Renal cortex interstitium (tissue), 11 donors: ENCODE data around the gene OSBPL9. TPM values are rescaled to one million over a fixed set of nuclear protein-coding genes. Genes with fewer than 3 reads are reported as not detected.

Source experiments
- DNase-seq, 11 donors: peaks; one replicate each; pipeline ENCODE4 v3.0.0-alpha.2; 2013; ENCODE audit warnings: low read depth in 9 of 11, low spot score in 4 of 11; ENCODE audit errors: extremely low read depth in 1 of 11
- polyA plus RNA-seq, 3 donors: library from polyadenylated mRNA; unstranded; fragments of 120-200 nt; gene quantifications; one replicate each; pipeline ENCODE4 v1.2.1, GENCODE V29; 2013; ENCODE audit not compliant: insufficient read length in 3 of 3

The OSBPL9 gene
- polyA plus RNA-seq, 3 donors, result 123 to 159 (median 134) TPM

GRCh38 chr1:51791888-51792287 lies 175.0 kb downstream of the OSBPL9 start:
- DNase-seq, result no peak

- no peak for DNase-seq
These were observed 176.0 kb downstream of the OSBPL9 start for GRCh38 chr1:51792864-51793263.

- no peak for DNase-seq
These were observed 177.4 kb downstream of the OSBPL9 start for GRCh38 chr1:51794260-51794659.

- no peak for DNase-seq
These were observed 178.0 kb downstream of the OSBPL9 start for GRCh38 chr1:51794868-51795267.

- DNase-seq, result no peak
These were observed 182.5 kb downstream of the OSBPL9 start for GRCh38 chr1:51799372-51799771.

- no peak for DNase-seq
These were observed 197.6 kb downstream of the OSBPL9 start for GRCh38 chr1:51814513-51814912.

- peak in 5 of 11 donors; percentile 1 to 15 (median 7) for DNase-seq
These were observed 201.6 kb downstream of the OSBPL9 start for GRCh38 chr1:51818487-51818886.

GRCh38 chr1:51819021-51819420 lies 202.1 kb downstream of the OSBPL9 start:
- DNase-seq, result peak in 1 of 11 donors; percentile 4

- DNase-seq, result no peak
These were observed 202.9 kb downstream of the OSBPL9 start for GRCh38 chr1:51819810-51820209.

- no peak for DNase-seq
These were observed 212.2 kb downstream of the OSBPL9 start for GRCh38 chr1:51829058-51829457.

GRCh38 chr1:51833700-51834099 lies 216.8 kb downstream of the OSBPL9 start:
- DNase-seq, result no peak

GRCh38 chr1:51837243-51837642 lies 220.4 kb downstream of the OSBPL9 start:
- DNase-seq, result no peak

Other genes starting within 250 kb of the OSBPL9 start
- 10 to 100 TPM; 38.0 to 46.0 (median 44.6) TPM for gene EPS15, start 97.8 kb upstream of the OSBPL9 start, polyA plus RNA-seq